DOHH2 (cell line): Measurements from ENCODE around the gene ZNF587.

Source experiments
- EZH2phosphoT487 ChIP-seq: fragments of 200-600 bp; sonication (generic); IDR thresholded peaks from 2 replicates; pipeline ENCODE4 v1.6.1; 2017; ENCODE audit warnings: borderline replicate concordance, mild to moderate bottlenecking, antibody characterized with exemption, low read length, moderate library complexity, mixed read lengths
- TF ChIP-seq, protein P1 (sequence below): fragments of 200-600 bp; sonication (generic); IDR thresholded peaks from one replicate; pipeline ENCODE4 v1.5.1; 2014; ENCODE audit warnings: antibody characterized with exemption, mild to moderate bottlenecking, low read depth, low read length; ENCODE audit not compliant: poor library complexity, severe bottlenecking

- TF ChIP-seq, protein P1, sequence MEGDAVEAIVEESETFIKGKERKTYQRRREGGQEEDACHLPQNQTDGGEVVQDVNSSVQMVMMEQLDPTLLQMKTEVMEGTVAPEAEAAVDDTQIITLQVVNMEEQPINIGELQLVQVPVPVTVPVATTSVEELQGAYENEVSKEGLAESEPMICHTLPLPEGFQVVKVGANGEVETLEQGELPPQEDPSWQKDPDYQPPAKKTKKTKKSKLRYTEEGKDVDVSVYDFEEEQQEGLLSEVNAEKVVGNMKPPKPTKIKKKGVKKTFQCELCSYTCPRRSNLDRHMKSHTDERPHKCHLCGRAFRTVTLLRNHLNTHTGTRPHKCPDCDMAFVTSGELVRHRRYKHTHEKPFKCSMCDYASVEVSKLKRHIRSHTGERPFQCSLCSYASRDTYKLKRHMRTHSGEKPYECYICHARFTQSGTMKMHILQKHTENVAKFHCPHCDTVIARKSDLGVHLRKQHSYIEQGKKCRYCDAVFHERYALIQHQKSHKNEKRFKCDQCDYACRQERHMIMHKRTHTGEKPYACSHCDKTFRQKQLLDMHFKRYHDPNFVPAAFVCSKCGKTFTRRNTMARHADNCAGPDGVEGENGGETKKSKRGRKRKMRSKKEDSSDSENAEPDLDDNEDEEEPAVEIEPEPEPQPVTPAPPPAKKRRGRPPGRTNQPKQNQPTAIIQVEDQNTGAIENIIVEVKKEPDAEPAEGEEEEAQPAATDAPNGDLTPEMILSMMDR = no peak
- no peak for TF ChIP-seq EZH2phosphoT487
Measured at GRCh38 chr19:57829316-57829715, 20.3 kb upstream of the ZNF587 start.
